BJ (cell line): ENCODE results near the gene STX3. TPM values are rescaled to one million over a fixed set of nuclear protein-coding genes. Genes with fewer than 3 reads are reported as not detected.

Experiments used
- CTCF ChIA-PET: fragments of 350-600 bp; formaldehyde crosslinking; extraction: SDS; loops from one replicate; lab custom pipeline; 2021; ENCODE audit warnings: antibody characterized with exemption, inconsistent platforms; lab: Yijun Ruan, JAX
- POLR2A ChIA-PET: fragments of 300-600 bp; sonication (Branson Sonifier 250); formaldehyde crosslinking; extraction: SDS; loops from one replicate; lab custom pipeline; 2021; ENCODE audit warnings: antibody characterized with exemption; lab: Charles Lee
- DNase-seq: peaks from one replicate; pipeline ENCODE4 v3.0.0-alpha.2; 2011; ENCODE audit warnings: low read depth
- H3K27me3 ChIP-seq: 2 replicates; pipeline ENCODE4 v1.6.0; 2011; ENCODE audit warnings: low read length; ENCODE audit not compliant: control insufficient read depth, insufficient read depth
- H3K36me3 ChIP-seq: 2 replicates; pipeline ENCODE4 v1.5.1; 2011; ENCODE audit warnings: low read length; ENCODE audit not compliant: control insufficient read depth, insufficient read depth
- H3K4me3 ChIP-seq: 2 replicates; pipeline ENCODE4 v1.5.1; 2011; ENCODE audit warnings: low read depth, mild to moderate bottlenecking, control low read depth, low read length
- polyA plus RNA-seq: library from polyadenylated mRNA; depleted of rRNA; stranded (reverse); fragments of >200 nt; gene quantifications from 2 replicates; pipeline ENCODE4 v1.2.3, GENCODE V29; 2011
- TF ChIP-seq, protein P1 (sequence below): IDR thresholded peaks from 2 replicates; pipeline ENCODE4 v1.5.1; 2011; ENCODE audit warnings: low read depth, mild to moderate bottlenecking, control low read depth, inconsistent platforms, low read length, moderate library complexity; ENCODE audit not compliant: insufficient read depth

The STX3 gene
- polyA plus RNA-seq, 1 experiment: 8.8 TPM

DNA sequence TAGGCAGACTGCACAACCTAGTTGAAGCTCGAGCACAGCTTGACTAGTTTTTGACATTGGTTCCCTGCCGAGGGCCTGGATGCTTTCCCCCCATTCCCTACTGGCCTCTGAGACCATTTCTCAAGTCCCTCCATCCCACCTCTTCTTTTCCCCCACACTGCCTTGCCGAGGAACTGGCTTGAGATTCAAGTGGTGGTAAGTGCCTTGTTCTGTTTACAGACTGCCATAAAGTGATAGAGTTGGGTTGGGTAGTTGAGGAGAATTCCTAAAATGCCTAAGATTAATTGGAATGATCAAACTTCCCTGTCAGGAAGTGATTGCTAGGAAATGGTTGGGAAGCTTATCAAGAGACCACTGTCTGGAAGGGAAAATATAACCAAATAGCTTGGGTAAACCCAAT, 39.2 kb downstream of the STX3 start:
- no peak for DNase-seq
- H3K36me3 ChIP-seq: peaks cover 4% of the 10 kb centered on the region
- ChIA-PET POLR2A (no interaction called here), CTCF (no interaction called here)
- no peaks in the 10 kb centered on the region for H3K27me3 ChIP-seq
- no peak overlapping the region for H3K4me3 ChIP-seq
- TF ChIP-seq, protein P1, sequence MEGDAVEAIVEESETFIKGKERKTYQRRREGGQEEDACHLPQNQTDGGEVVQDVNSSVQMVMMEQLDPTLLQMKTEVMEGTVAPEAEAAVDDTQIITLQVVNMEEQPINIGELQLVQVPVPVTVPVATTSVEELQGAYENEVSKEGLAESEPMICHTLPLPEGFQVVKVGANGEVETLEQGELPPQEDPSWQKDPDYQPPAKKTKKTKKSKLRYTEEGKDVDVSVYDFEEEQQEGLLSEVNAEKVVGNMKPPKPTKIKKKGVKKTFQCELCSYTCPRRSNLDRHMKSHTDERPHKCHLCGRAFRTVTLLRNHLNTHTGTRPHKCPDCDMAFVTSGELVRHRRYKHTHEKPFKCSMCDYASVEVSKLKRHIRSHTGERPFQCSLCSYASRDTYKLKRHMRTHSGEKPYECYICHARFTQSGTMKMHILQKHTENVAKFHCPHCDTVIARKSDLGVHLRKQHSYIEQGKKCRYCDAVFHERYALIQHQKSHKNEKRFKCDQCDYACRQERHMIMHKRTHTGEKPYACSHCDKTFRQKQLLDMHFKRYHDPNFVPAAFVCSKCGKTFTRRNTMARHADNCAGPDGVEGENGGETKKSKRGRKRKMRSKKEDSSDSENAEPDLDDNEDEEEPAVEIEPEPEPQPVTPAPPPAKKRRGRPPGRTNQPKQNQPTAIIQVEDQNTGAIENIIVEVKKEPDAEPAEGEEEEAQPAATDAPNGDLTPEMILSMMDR: no peak

DNA sequence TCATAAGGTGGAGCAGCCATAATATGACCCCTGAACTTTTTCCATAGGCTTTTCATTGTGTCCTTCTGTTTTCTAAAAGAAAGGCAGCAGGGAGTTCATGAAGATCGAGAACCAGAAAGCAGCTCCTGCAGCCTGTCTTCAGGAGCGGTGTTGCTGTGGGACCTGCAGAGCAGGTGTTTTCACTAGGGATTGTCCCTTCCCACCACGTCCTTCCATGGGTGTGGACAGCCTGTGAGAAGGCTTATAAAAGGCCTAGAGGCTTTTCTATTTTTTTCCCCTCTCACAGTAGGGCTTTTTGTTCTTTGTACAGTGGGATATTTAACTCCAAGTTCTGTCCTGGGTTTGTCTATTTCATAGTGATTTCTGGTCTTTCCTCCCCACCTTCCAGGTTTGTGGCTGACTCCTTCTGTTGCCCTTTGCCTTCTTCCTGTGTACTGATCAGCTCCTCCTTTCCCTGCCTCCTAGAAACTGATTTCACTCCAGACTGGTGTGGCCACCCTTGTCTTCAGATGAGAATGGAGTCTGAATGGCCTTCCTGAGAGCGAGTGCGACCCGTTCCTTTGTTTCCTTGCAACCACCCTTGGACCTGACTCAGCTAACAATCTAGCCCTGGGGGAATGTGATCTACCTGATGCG, 45.3 kb downstream of the STX3 start:
- no peak for DNase-seq
- TF ChIP-seq, protein P1: no peak
- ChIA-PET CTCF (interaction anchor here (1.1 to 15.7 kb wide), 5 partner anchors 9 to 46 kb away, joined by 4 to 181 read pairs (median 5); partner anchors contain the start of genes MRPL16 and STX3), POLR2A (interaction anchor here (0.5 kb wide), 1 partner anchor 131 kb away, joined by 4 read pairs; no protein-coding TSS in a partner anchor)
- Histone ChIP-seq H3K27me3 (no peaks in the 10 kb centered on the region), H3K4me3 (no peak overlapping the region), H3K36me3 (peaks cover 8% of the 10 kb centered on the region)

DNA sequence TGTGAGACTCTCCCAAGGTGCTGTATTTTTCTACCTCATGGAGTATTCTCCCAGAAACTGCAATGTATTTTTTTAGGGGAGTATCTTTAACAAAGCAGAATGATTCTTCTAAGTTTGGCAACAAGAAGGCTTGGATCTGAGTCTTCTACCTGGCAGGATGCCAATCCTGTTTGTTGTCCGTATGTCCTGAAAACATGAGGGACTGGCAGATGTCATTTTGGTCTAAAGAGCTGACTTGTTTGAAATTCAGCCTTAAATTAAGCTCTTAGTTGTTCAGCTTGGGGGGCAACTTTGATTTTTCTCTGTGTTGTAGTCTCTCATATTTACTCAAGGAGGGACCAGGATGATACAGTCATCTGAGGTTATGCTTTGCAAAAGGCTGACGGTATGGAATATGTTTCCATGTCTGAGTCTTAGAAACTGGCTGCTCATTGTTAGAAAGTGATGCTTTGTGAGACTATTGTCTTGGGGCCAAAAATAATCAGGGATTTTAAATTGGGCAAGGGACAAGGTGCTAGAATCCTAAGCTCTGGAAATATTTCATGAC, 46.1 kb downstream of the STX3 start:
- ChIA-PET CTCF (interaction anchor here (0.8 to 15.7 kb wide), 13 partner anchors 9 to 264 kb away, joined by 3 to 181 read pairs (median 4); partner anchors contain the start of genes MRPL16 and STX3), POLR2A (no interaction called here)
- no peak for DNase-seq
- H3K27me3 ChIP-seq: no peaks in the 10 kb centered on the region
- H3K4me3 ChIP-seq: no peak overlapping the region
- TF ChIP-seq, protein P1: no peak
- peaks cover 7% of the 10 kb centered on the region for H3K36me3 ChIP-seq

DNA sequence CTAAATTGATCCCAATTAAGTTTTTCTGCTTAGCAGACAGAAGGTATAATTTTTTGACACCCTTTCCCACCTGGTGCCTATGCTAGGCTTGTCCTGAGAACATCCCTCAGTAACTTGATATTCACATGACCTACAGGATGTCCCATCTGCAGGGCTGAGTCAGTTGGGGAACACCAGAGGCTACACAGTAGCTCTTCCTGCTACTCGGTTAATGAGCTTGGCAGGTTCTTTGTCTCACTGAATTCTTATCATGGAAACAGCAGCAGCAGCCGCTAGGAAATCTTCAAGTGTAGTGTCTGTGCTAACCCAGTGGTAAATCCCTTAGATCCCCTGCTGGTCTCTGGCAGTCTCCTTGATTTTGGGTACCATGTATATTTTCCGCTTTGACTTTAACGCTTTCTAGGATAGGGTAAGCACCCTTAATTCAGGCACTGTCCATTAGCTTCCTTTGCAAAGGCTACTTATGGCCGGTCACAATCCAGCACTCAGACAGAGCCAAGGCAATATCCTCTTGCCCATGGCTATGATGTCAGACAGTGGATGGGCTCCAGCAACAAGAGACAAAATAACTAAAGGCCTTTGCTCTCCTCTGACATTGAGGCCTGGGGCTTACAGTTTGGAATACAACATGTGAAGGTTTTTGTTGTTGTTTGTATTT, 46.9 kb downstream of the STX3 start:
- ChIA-PET CTCF (interaction anchor here (0.8 to 15.7 kb wide), 11 partner anchors 11 to 265 kb away, joined by 3 to 181 read pairs (median 4); partner anchors contain the start of gene STX3), POLR2A (no interaction called here)
- DNase-seq: no peak

More for the DNA sequence above, 46.9 kb downstream of the STX3 start:
- H3K27me3 ChIP-seq: no peaks in the 10 kb centered on the region
- no peak overlapping the region for H3K4me3 ChIP-seq
- TF ChIP-seq, protein P1: no peak
- H3K36me3 ChIP-seq: peaks cover 15% of the 10 kb centered on the region
